DOHH2 (cell line): ENCODE data around the gene RBX1.

Source experiments
- CTCF ChIP-seq: fragments of 200-600 bp; sonication (generic); IDR thresholded peaks from one replicate; pipeline ENCODE4 v1.5.1; 2014; ENCODE audit warnings: antibody characterized with exemption, mild to moderate bottlenecking, low read depth, low read length; ENCODE audit not compliant: poor library complexity, severe bottlenecking
- EZH2phosphoT487 ChIP-seq: fragments of 200-600 bp; sonication (generic); IDR thresholded peaks from 2 replicates; pipeline ENCODE4 v1.6.1; 2017; ENCODE audit warnings: borderline replicate concordance, mild to moderate bottlenecking, antibody characterized with exemption, low read length, moderate library complexity, mixed read lengths

DNA sequence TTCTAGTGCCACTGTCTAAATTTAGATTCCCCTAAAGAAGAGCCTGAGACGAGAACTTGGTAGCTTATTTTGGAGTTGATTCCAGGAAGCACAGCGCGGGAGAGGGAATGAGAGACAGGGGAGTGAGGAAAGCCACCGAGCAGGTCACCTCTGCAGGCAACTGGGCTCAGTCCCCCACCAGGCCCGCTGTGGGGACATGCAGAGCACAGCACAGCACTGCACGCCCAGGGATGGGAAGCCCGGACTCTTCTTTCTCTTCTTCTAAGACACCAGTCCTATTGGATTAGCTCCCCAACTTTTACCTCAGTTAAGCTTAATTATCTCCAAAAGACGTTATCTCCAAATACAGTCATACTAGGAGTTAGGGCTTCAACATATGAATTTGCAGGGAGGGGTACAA lies 28.7 kb downstream of the RBX1 start:
- TF ChIP-seq CTCF (no peak), EZH2phosphoT487 (no peak)
